SK-N-SH (cell line): ENCODE data around the gene SMYD3. TPM values are rescaled to one million over a fixed set of nuclear protein-coding genes. Genes with fewer than 3 reads are reported as not detected.

ENCODE experiments used
- CTCF ChIA-PET: fragments of 300-600, 350-600 bp; formaldehyde crosslinking; extraction: SDS; loops from one replicate; lab custom pipeline; 2021; lab: Yijun Ruan, JAX
- POLR2A ChIA-PET: fragments of 350-600 bp; sonication (Branson Sonifier 250); formaldehyde crosslinking; extraction: SDS; loops from one replicate; lab custom pipeline; 2020; ENCODE audit warnings: antibody characterized with exemption, inconsistent platforms; lab: Yijun Ruan, JAX
- DNase-seq: peaks from one replicate; pipeline ENCODE4 v3.0.0; 2012
- H2AFZ ChIP-seq: fragments of 200-600 bp; sonication (generic); 2 replicates; pipeline ENCODE4 v1.8.1; 2016; ENCODE audit warnings: antibody characterized with exemption, mild to moderate bottlenecking, low read depth
- H3F3A ChIP-seq: fragments of 200-600 bp; sonication (generic); replicated peaks from 2 replicates; pipeline ENCODE3; 2016; ENCODE audit warnings: antibody characterized with exemption, mild to moderate bottlenecking; ENCODE audit not compliant: insufficient read depth
- H3K27ac ChIP-seq, 2 experiments: fragments of 200-500 bp in 1 of 2; fragments of 200-600 bp in 1 of 2; sonication (Bioruptor generic) in 1 of 2; sonication (generic), shearing (Covaris generic) in 1 of 2; 2 replicates each; pipeline versions ENCODE4 v1.5.1 to v1.6.1; 2014 to 2016; ENCODE audit warnings: low read depth in 2 of 2, inconsistent platforms in 1 of 2, low read length in 1 of 2, mild to moderate bottlenecking in 1 of 2, mixed read lengths in 1 of 2
- H3K27me3 ChIP-seq: fragments of 200-600 bp; sonication (generic), shearing (Covaris generic); 2 replicates; pipeline ENCODE4 v1.6.1; 2016; ENCODE audit warnings: mixed run types; ENCODE audit not compliant: insufficient read depth
- H3K36me3 ChIP-seq, 2 experiments: fragments of 200-500 bp in 1 of 2; fragments of 200-600 bp in 1 of 2; sonication (Bioruptor generic) in 1 of 2; sonication (generic) in 1 of 2; replicated peaks in 1 of 2; 2 replicates each; pipeline versions ENCODE3 to v1.5.1; 2014 to 2016; ENCODE audit warnings: low read length in 1 of 2, mild to moderate bottlenecking in 1 of 2; ENCODE audit not compliant: insufficient read depth in 2 of 2, control insufficient read depth in 1 of 2
- H3K4me1 ChIP-seq, 2 experiments: fragments of 200-500 bp in 1 of 2; fragments of 200-600 bp in 1 of 2; sonication (Bioruptor generic) in 1 of 2; sonication (generic), shearing (Covaris generic) in 1 of 2; 2 replicates each; pipeline versions ENCODE4 v1.5.1 to v1.6.1; 2014 to 2016; ENCODE audit warnings: low read depth in 1 of 2, low read length in 1 of 2, mixed run types in 1 of 2; ENCODE audit not compliant: insufficient read depth in 2 of 2, control insufficient read depth in 1 of 2
- H3K4me2 ChIP-seq: fragments of 200-600 bp; sonication (generic), shearing (Covaris generic); 2 replicates; pipeline ENCODE4 v1.6.1; 2017; ENCODE audit warnings: mixed run types
- H3K4me3 ChIP-seq, 2 experiments: fragments of 200-500 bp in 1 of 2; fragments of 200-600 bp in 1 of 2; sonication (Bioruptor generic) in 1 of 2; sonication (generic), shearing (Covaris generic) in 1 of 2; 2 replicates each; pipeline versions ENCODE4 v1.5.1 to v1.8.1; 2014 to 2016; ENCODE audit warnings: low read depth in 2 of 2, inconsistent platforms in 1 of 2, low read length in 1 of 2, mild to moderate bottlenecking in 1 of 2, mixed read lengths in 1 of 2, moderate library complexity in 1 of 2
- H3K79me2 ChIP-seq: fragments of 200-600 bp; sonication (generic); 2 replicates; pipeline ENCODE4 v1.8.1; 2017; ENCODE audit warnings: mild to moderate bottlenecking; ENCODE audit not compliant: insufficient read depth
- H3K9ac ChIP-seq: fragments of 200-600 bp; sonication (generic); 2 replicates; pipeline ENCODE4 v1.6.1; 2017; ENCODE audit warnings: mixed run types
- H3K9me2 ChIP-seq: fragments of 200-600 bp; sonication (generic); 2 replicates; pipeline ENCODE4 v1.6.1; 2017; ENCODE audit warnings: mixed run types
- H3K9me3 ChIP-seq: fragments of 200-600 bp; sonication (generic); 2 replicates; pipeline ENCODE4 v1.6.1; 2017; ENCODE audit warnings: mixed run types, mild to moderate bottlenecking, moderate library complexity
- H4K20me1 ChIP-seq: fragments of 200-600 bp; sonication (generic); 2 replicates; pipeline ENCODE4 v1.6.1; 2017; ENCODE audit warnings: mild to moderate bottlenecking, mixed run types; ENCODE audit not compliant: insufficient read depth
- CHD2 ChIP-seq: fragments of 150-350 bp; IDR thresholded peaks from 2 replicates; pipeline ENCODE4 v1.6.1; 2018; ENCODE audit warnings: low read length; ENCODE audit not compliant: partially characterized antibody
- EP300 ChIP-seq, 2 experiments: IDR thresholded peaks; 2 replicates each; pipeline versions ENCODE4 v1.4.0 to v1.6.1; 2012; ENCODE audit warnings: borderline replicate concordance in 1 of 2, low read depth in 1 of 2, low read length in 1 of 2
- EZH2phosphoT487 ChIP-seq: fragments of 200-600 bp; sonication (generic); IDR thresholded peaks from 2 replicates; pipeline ENCODE4 v1.6.1; 2017; ENCODE audit warnings: low read depth, mixed run types, mild to moderate bottlenecking, antibody characterized with exemption, moderate library complexity, borderline replicate concordance
- FOXJ3 ChIP-seq: sonication (generic); formaldehyde crosslinking; IDR thresholded peaks from 2 replicates; pipeline ENCODE4 v1.5.1; 2020; ENCODE audit warnings: mild to moderate bottlenecking, missing genetic modification reagents
- FOXM1 ChIP-seq: IDR thresholded peaks from 2 replicates; pipeline ENCODE4 v1.4.0; 2012; ENCODE audit warnings: low read depth, mild to moderate bottlenecking
- GABPA ChIP-seq: IDR thresholded peaks from 2 replicates; pipeline ENCODE4 v1.4.0; 2012; ENCODE audit warnings: low read depth, mild to moderate bottlenecking
- MEF2A ChIP-seq: IDR thresholded peaks from 2 replicates; pipeline ENCODE4 v1.4.0; 2012; ENCODE audit warnings: low read depth, borderline replicate concordance
- RAD21 ChIP-seq: IDR thresholded peaks from 2 replicates; pipeline ENCODE4 v1.6.1; 2012; ENCODE audit warnings: mild to moderate bottlenecking, low read length
- RCOR1 ChIP-seq: fragments of 150-350 bp; IDR thresholded peaks from 2 replicates; pipeline ENCODE4 v1.6.1; 2017; ENCODE audit warnings: antibody characterized with exemption, low read length
- RXRA ChIP-seq: IDR thresholded peaks from 2 replicates; pipeline ENCODE4 v1.4.0; 2012; ENCODE audit warnings: low read depth, mild to moderate bottlenecking, borderline replicate concordance
- SIN3A ChIP-seq: IDR thresholded peaks from 2 replicates; pipeline ENCODE4 v1.6.1; 2012; ENCODE audit warnings: low read depth, mild to moderate bottlenecking, low read length, moderate library complexity, borderline replicate concordance
- TEAD4 ChIP-seq: IDR thresholded peaks from 2 replicates; pipeline ENCODE4 v1.4.0; 2012; ENCODE audit warnings: mild to moderate bottlenecking, borderline replicate concordance; ENCODE audit not compliant: insufficient read depth
- WGBS: methylation state at CpG from one replicate; pipeline ENCODE4 v1.1.6; 2017; ENCODE audit warnings: low lambda C conversion rate; 5-methylcytosine and 5-hydroxymethylcytosine counted together
- polyA plus RNA-seq, 3 experiments: library from polyadenylated mRNA; depleted of rRNA; stranded (reverse); fragments of >200 nt; gene quantifications; 2 replicates each; pipeline ENCODE4 v1.2.3, GENCODE V29; 2012
- TF ChIP-seq, protein P1 (sequence below): IDR thresholded peaks from 2 replicates; pipeline ENCODE4; 2012
- TF ChIP-seq, protein P2 (sequence below): fragments of 150-350 bp; IDR thresholded peaks from 2 replicates; pipeline ENCODE4 v1.6.1; 2017; ENCODE audit warnings: antibody characterized with exemption, low read length, low read depth, borderline replicate concordance
- TF ChIP-seq, protein P3 (sequence below): IDR thresholded peaks from 2 replicates; pipeline ENCODE4 v1.4.0; 2012; ENCODE audit warnings: low read depth, borderline replicate concordance

The SMYD3 gene
- polyA plus RNA-seq, 1 of the 3 experiments (the other 2 are of a cell fraction), result 31.4 TPM

DNA sequence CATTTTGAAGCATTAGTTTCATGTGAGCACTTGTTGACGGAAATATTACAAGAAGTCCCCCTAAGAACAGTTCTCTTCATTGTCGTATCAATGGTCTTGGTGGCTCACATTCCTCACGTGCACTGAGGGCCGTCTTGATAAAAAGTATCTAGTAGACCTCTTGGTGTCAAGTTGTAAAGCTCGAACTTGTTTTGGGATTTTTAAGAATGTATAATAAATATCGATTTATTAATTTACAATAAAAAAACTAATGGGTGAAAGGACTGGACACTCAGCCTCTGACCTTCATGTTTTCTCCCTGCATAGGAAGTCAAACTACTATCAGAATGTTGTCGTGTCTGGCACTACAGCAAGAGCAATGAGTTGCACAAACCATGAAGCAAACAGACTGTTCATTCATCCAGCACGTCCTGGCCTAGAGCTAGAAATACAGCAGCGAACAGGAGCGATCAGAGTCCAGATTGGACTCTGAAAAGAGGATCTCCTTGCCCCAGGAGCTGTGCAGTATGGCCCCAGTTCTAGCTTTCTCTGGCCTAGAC is 319.2 kb downstream of the SMYD3 start:
- H3K9me2 ChIP-seq, result no peaks in the 10 kb centered on the region
- 93% methylated on average over 10 of the region's 10 CpGs for WGBS
- no peak overlapping the region for H3K4me2 ChIP-seq
- H3K4me3 ChIP-seq, result no peak overlapping the region
- ChIA-PET POLR2A (no interaction called here), CTCF (no interaction called here)
- no peaks in the 10 kb centered on the region for H3K79me2 ChIP-seq
- no peak for DNase-seq
- no peaks in the 10 kb centered on the region for H4K20me1 ChIP-seq
- TF ChIP-seq FOXJ3 (CRISPR knock-in tag) (no peak), RAD21 (no peak), FOXM1 (no peak), MEF2A (no peak), CHD2 (no peak), RCOR1 (no peak), GABPA (no peak), EZH2phosphoT487 (no peak), EP300 (IDR thresholded peaks at IDR 0.05; ENCODE audit: borderline replicate concordance in 1 of 2, low read depth in 1 of 2, low read length in 1 of 2) (no peak), SIN3A (no peak), TEAD4 (no peak)
- TF ChIP-seq, protein P1, sequence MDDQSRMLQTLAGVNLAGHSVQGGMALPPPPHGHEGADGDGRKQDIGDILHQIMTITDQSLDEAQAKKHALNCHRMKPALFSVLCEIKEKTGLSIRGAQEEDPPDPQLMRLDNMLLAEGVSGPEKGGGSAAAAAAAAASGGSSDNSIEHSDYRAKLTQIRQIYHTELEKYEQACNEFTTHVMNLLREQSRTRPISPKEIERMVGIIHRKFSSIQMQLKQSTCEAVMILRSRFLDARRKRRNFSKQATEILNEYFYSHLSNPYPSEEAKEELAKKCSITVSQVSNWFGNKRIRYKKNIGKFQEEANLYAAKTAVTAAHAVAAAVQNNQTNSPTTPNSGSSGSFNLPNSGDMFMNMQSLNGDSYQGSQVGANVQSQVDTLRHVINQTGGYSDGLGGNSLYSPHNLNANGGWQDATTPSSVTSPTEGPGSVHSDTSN, result no peak
- no peak overlapping the region for H2AFZ ChIP-seq
- H3K9ac ChIP-seq, result no peak overlapping the region
- no peaks in the 10 kb centered on the region for H3K27me3 ChIP-seq
- H3K36me3 ChIP-seq, result no peaks in the 10 kb centered on the region
- H3K9me3 ChIP-seq, result no peaks in the 10 kb centered on the region
- no peak overlapping the region for H3K27ac ChIP-seq
- no peaks in the 10 kb centered on the region for H3F3A ChIP-seq
- H3K4me1 ChIP-seq, result no peaks in the 10 kb centered on the region

DNA sequence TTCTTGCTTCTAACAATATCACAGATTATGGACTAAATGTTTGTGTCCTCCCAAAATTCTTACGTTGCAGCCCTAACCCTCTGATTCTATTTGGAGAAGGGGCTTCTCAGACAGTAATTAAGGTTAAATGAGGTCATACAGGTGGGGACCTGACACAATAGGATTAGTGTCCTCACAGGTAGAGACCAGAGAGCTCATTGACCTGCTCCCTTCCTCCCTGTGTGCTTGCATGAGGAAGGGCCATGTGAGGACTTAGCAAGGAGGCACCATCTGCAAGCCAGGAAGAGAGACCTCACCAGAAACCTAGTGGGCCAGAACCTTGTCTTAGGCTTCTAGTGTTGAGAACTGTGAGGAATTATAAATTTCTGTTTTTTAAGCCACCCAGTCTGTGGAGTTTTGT is 322.6 kb downstream of the SMYD3 start:
- Histone ChIP-seq H3K27me3 (no peaks in the 10 kb centered on the region), H3K9me2 (no peaks in the 10 kb centered on the region), H3K4me1 (no peaks in the 10 kb centered on the region), H3K9ac (no peak overlapping the region)
- 100% methylated on average over 1 of the region's 1 CpG for WGBS
- no peak for TF ChIP-seq RXRA
- TF ChIP-seq, protein P2, sequence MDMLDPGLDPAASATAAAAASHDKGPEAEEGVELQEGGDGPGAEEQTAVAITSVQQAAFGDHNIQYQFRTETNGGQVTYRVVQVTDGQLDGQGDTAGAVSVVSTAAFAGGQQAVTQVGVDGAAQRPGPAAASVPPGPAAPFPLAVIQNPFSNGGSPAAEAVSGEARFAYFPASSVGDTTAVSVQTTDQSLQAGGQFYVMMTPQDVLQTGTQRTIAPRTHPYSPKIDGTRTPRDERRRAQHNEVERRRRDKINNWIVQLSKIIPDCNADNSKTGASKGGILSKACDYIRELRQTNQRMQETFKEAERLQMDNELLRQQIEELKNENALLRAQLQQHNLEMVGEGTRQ, result no peak
- TF ChIP-seq, protein P3, sequence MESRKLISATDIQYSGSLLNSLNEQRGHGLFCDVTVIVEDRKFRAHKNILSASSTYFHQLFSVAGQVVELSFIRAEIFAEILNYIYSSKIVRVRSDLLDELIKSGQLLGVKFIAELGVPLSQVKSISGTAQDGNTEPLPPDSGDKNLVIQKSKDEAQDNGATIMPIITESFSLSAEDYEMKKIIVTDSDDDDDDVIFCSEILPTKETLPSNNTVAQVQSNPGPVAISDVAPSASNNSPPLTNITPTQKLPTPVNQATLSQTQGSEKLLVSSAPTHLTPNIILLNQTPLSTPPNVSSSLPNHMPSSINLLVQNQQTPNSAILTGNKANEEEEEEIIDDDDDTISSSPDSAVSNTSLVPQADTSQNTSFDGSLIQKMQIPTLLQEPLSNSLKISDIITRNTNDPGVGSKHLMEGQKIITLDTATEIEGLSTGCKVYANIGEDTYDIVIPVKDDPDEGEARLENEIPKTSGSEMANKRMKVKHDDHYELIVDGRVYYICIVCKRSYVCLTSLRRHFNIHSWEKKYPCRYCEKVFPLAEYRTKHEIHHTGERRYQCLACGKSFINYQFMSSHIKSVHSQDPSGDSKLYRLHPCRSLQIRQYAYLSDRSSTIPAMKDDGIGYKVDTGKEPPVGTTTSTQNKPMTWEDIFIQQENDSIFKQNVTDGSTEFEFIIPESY, result no peak
- TF ChIP-seq, all 33 proteins: peak for 0
- DNase-seq, result no peak
- no peaks in the 10 kb centered on the region for H3K36me3 ChIP-seq
- ChIA-PET CTCF (no interaction called here), POLR2A (no interaction called here)
- no peak overlapping the region for H3K27ac ChIP-seq
- H3K79me2 ChIP-seq, result no peaks in the 10 kb centered on the region
- H3K4me3 ChIP-seq, result no peak overlapping the region
- H4K20me1 ChIP-seq, result no peaks in the 10 kb centered on the region
- no peak overlapping the region for H2AFZ ChIP-seq
- H3F3A ChIP-seq, result no peaks in the 10 kb centered on the region
- no peak overlapping the region for H3K4me2 ChIP-seq
- H3K9me3 ChIP-seq, result no peaks in the 10 kb centered on the region
